GM20431 (cell line): ENCODE data around the gene CDH4.
"Not testable (repeated sequence)": the region's sequence is repeated elsewhere in the genome, so short reads cannot be mapped to it uniquely, and the experiment has no call there.

Source experiments
- in situ Hi-C: fragments of 300-500 bp; cut with MseI, MboI; formaldehyde crosslinking; loops from one replicate; pipeline ENCODE4 v1.15.0; 2020; ENCODE audit warnings: low sequenced_read_pairs; ENCODE audit not compliant: unreplicated experiment

Gene CDH4

GRCh38 chr20:61253264-61253639, 1.2 kb downstream of the CDH4 start:
- in situ Hi-C loops: no loop called here

GRCh38 chr20:61253640-61254511, 1.8 kb downstream of the CDH4 start:
- in situ Hi-C loops: no loop called here

- in situ Hi-C loops: no loop called here
Measured at GRCh38 chr20:61254881-61255626, 3.0 kb downstream of the CDH4 start.

- in situ Hi-C loops: no loop called here
Measured at GRCh38 chr20:61256365-61256764, 4.3 kb downstream of the CDH4 start.

GRCh38 chr20:61256824-61257223, 4.8 kb downstream of the CDH4 start:
- in situ Hi-C loops: no loop called here

GRCh38 chr20:61257611-61258010, 5.5 kb downstream of the CDH4 start:
- in situ Hi-C loops: no loop called here

GRCh38 chr20:61259741-61260140, 7.7 kb downstream of the CDH4 start:
- in situ Hi-C loops: no loop called here

- in situ Hi-C loops: no loop called here
Measured at GRCh38 chr20:61260905-61261304, 8.8 kb downstream of the CDH4 start.

GRCh38 chr20:61262036-61262435, 10.0 kb downstream of the CDH4 start:
- in situ Hi-C loops: no loop called here

GRCh38 chr20:61262514-61262913, 10.5 kb downstream of the CDH4 start:
- in situ Hi-C loops: no loop called here

GRCh38 chr20:61263084-61263695, 11.1 kb downstream of the CDH4 start:
- in situ Hi-C loops: no loop called here

GRCh38 chr20:61263938-61264337, 11.9 kb downstream of the CDH4 start:
- in situ Hi-C loops: no loop called here

GRCh38 chr20:61267241-61267640, 15.2 kb downstream of the CDH4 start:
- in situ Hi-C loops: no loop called here

GRCh38 chr20:61268024-61268423, 16.0 kb downstream of the CDH4 start:
- in situ Hi-C loops: no loop called here

GRCh38 chr20:61271312-61272231, 19.5 kb downstream of the CDH4 start:
- in situ Hi-C loops: no loop called here

GRCh38 chr20:61273024-61273423, 21.0 kb downstream of the CDH4 start:
- in situ Hi-C loops: not testable (repeated sequence)

GRCh38 chr20:61273666-61274065, 21.6 kb downstream of the CDH4 start:
- in situ Hi-C loops: not testable (repeated sequence)

GRCh38 chr20:61274326-61274725, 22.3 kb downstream of the CDH4 start:
- in situ Hi-C loops: no loop called here

- in situ Hi-C loops: no loop called here
Measured at GRCh38 chr20:61278296-61278695, 26.2 kb downstream of the CDH4 start.

GRCh38 chr20:61279621-61280150, 27.6 kb downstream of the CDH4 start:
- in situ Hi-C loops: no loop called here
